B cell (primary cell): ENCODE data around the gene RHOG. TPM values are rescaled to one million over a fixed set of nuclear protein-coding genes. Genes with fewer than 3 reads are reported as not detected.

ENCODE experiments used
- ATAC-seq: fragments of 200-7000 bp; cut with Tn5 transposase; one replicate; pipeline ENCODE4 v1.10.0; 2021; ENCODE audit warnings: low read depth, mild to moderate bottlenecking, moderate number of reproducible peaks, moderate library complexity
- CTCF ChIA-PET: fragments of 350-600 bp; sonication (Branson Sonifier 250); formaldehyde crosslinking; loops from one replicate; lab custom pipeline; 2021; ENCODE audit warnings: antibody characterized with exemption, inconsistent platforms; lab: Charles Lee
- POLR2A ChIA-PET: fragments of 350-600 bp; sonication (Branson Sonifier 250); formaldehyde crosslinking; loops from one replicate; lab custom pipeline; 2021; ENCODE audit warnings: antibody characterized with exemption; lab: Charles Lee
- DNase-seq: peaks from one replicate; pipeline ENCODE4 v3.0.0; 2013
- H2AFZ ChIP-seq: 2 replicates; pipeline ENCODE4 v1.6.1; 2012; ENCODE audit warnings: mild to moderate bottlenecking, low read depth, low read length; ENCODE audit not compliant: insufficient read depth, poor library complexity, severe bottlenecking
- H3K27ac ChIP-seq, 2 donors: 1 replicate in 1 of 2; 2 replicates in 1 of 2; pipeline ENCODE4 v1.5.1; 2012 to 2013; ENCODE audit warnings: low read length in 2 of 2, mild to moderate bottlenecking in 2 of 2, moderate library complexity in 1 of 2
- H3K27me3 ChIP-seq, 4 experiments: fragments of 200-600 bp in 1 of 4; sonication (generic) in 1 of 4; replicated peaks in 1 of 4; 1 replicate in 2 of 4; 2 replicates in 2 of 4; pipeline versions ENCODE4 v1.6.1 to v1.7.0; 2013 to 2016; ENCODE audit warnings: low read length in 3 of 4, mild to moderate bottlenecking in 2 of 4, mixed read lengths in 1 of 4, moderate library complexity in 1 of 4; ENCODE audit not compliant: insufficient read depth in 4 of 4, control insufficient read depth in 3 of 4; ENCODE audit errors: control extremely low read depth in 1 of 4
- H3K36me3 ChIP-seq, 2 experiments: replicated peaks in 1 of 2; 1 replicate in 1 of 2; 2 replicates in 1 of 2; pipeline versions ENCODE4 v1.6.1 to v1.7.1; 2013; ENCODE audit warnings: low read length in 1 of 2; ENCODE audit not compliant: insufficient read depth in 2 of 2, control insufficient read depth in 1 of 2; ENCODE audit errors: control extremely low read depth in 1 of 2, extremely low read depth in 1 of 2
- H3K4me1 ChIP-seq, 2 donors: fragments of 200-600 bp in 1 of 2; sonication (generic) in 1 of 2; 1 replicate in 1 of 2; 2 replicates in 1 of 2; pipeline versions ENCODE4 v1.5.1 to v1.6.1; 2013 to 2017; ENCODE audit warnings: low read length in 2 of 2; ENCODE audit not compliant: control insufficient read depth in 2 of 2, insufficient read depth in 2 of 2
- H3K4me2 ChIP-seq: replicated peaks from 2 replicates; pipeline ENCODE3; 2012; ENCODE audit warnings: mild to moderate bottlenecking, low read depth, low read length; ENCODE audit not compliant: poor library complexity, severe bottlenecking
- H3K4me3 ChIP-seq, 5 experiments: fragments of 200-600 bp in 1 of 5; sonication (generic) in 1 of 5; 1 replicate in 3 of 5; 2 replicates in 2 of 5; pipeline versions ENCODE4 v1.5.1 to v1.7.0; 2011 to 2016; ENCODE audit warnings: low read length in 4 of 5, mild to moderate bottlenecking in 4 of 5, low read depth in 2 of 5, control low read depth in 1 of 5, moderate library complexity in 1 of 5; ENCODE audit not compliant: insufficient read depth in 1 of 5; ENCODE audit errors: control extremely low read depth in 1 of 5, extremely low read depth in 1 of 5
- H3K79me2 ChIP-seq: fragments of 200-600 bp; sonication (generic); one replicate; pipeline ENCODE4 v1.6.0; 2016; ENCODE audit warnings: low read length; ENCODE audit not compliant: control insufficient read depth, insufficient read depth
- H3K9ac ChIP-seq: fragments of 200-600 bp; sonication (generic); 2 replicates; pipeline ENCODE4 v1.6.1; 2017; ENCODE audit warnings: mild to moderate bottlenecking, low read length, moderate library complexity
- H3K9me3 ChIP-seq, 3 donors: one replicate each; pipeline versions ENCODE4 v1.6.1 to v1.7.1; 2013; ENCODE audit warnings: low read length in 2 of 3; ENCODE audit not compliant: control insufficient read depth in 2 of 3, insufficient read depth in 1 of 3; ENCODE audit errors: control extremely low read depth in 1 of 3
- H4K20me1 ChIP-seq: 2 replicates; pipeline ENCODE4 v1.6.0; 2012; ENCODE audit warnings: mild to moderate bottlenecking, low read length; ENCODE audit not compliant: insufficient read depth, control insufficient read depth, poor library complexity, severe bottlenecking
- H3K27ac Mint-ChIP-seq: one replicate; pipeline ENCODE4 v1.8.0; 2021; ENCODE audit warnings: mixed read lengths
- H3K27me3 Mint-ChIP-seq: one replicate; pipeline ENCODE4 v1.8.0; 2021; ENCODE audit warnings: mixed read lengths
- H3K4me1 Mint-ChIP-seq: one replicate; pipeline ENCODE4 v1.8.0; 2021; ENCODE audit warnings: mixed read lengths
- H3K4me3 Mint-ChIP-seq: one replicate; pipeline ENCODE4 v1.8.0; 2021; ENCODE audit warnings: mixed read lengths
- H3K9me3 Mint-ChIP-seq: one replicate; pipeline ENCODE4 v1.8.0; 2022; ENCODE audit warnings: mixed read lengths; ENCODE audit not compliant: insufficient read depth
- EZH2 ChIP-seq: IDR thresholded peaks from 2 replicates; pipeline ENCODE4 v1.6.1; 2012; ENCODE audit warnings: borderline replicate concordance, low read depth, mild to moderate bottlenecking, moderate library complexity, low read length; ENCODE audit not compliant: insufficient read depth, poor library complexity, severe bottlenecking
- whole genome bisulfite sequencing: methylation state at CpG from one replicate; pipeline ENCODE4 v1.1.5; 2013; ENCODE audit warnings: missing lambda C conversion rate; ENCODE audit not compliant: insufficient coverage; 5-methylcytosine and 5-hydroxymethylcytosine counted together
- intact Hi-C: fragments of 100-400 bp; cut with micrococcal nuclease; formaldehyde crosslinking; loops from one replicate; pipeline ENCODE4 v1.10.0; 2022
- polyA plus RNA-seq: library from polyadenylated mRNA; depleted of rRNA; stranded (reverse); fragments of >200 nt; gene quantifications from 2 replicates; pipeline ENCODE4 v1.2.3, GENCODE V29; 2012
- total RNA-seq, 2 donors: library from RNA; stranded (reverse); fragments of 120-200 nt in 1 of 2; gene quantifications; 1 replicate in 1 of 2; 2 replicates in 1 of 2; pipeline versions ENCODE4 v1.2.3 to v1.2.4, GENCODE V29; 2013 to 2022
- TF ChIP-seq, protein P1 (sequence below): fragments of 200-600 bp; IDR thresholded peaks from one replicate; pipeline ENCODE4 v1.8.0; 2022; ENCODE audit warnings: antibody characterized with exemption, mild to moderate bottlenecking

The RHOG gene
- total and polyA plus RNA-seq, 2 donors (not counting 1 experiment from before 2014, with no cell fraction given), result 102 to 141 TPM

DNA sequence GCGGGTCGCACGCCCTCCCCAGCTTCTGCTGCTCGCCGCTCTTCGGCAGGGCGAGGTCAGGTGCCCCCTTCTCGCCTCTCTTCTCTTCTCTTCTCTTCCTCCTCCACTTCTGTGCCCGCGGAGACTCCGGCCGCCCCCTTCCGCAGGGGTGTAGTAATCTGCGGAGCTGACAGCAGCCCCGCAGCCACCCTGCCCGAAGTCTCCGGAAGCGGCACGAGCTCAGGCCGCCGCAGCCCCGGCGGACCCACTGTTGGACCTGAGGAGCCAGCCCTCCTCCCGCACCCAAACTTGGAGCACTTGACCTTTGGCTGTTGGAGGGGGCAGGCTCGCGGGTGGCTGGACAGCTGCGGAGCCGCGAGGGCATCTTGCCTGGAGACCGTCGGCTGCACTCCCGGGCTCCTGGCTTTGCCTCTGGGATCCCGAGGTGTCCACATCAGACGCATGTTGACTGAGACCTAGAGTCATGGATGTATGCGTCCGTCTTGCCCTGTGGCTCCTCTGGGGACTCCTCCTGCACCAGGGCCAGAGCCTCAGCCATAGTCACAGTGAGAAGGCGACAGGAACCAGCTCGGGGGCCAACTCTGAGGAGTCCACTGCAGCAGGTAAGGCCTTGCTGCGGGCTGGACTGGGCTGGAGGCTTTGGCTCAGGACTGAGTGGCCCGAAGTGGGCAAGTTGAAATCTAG lies 15.2 kb upstream of the RHOG start:
- Histone ChIP-seq H3K9me3 (no peaks in the 10 kb centered on the region), H3K27ac (peak overlapping the region; percentile 70 to 99), H3K9ac (peak overlapping the region; percentile 89), H2AFZ (peak overlapping the region; percentile 90), H4K20me1 (peaks cover 39% of the 10 kb centered on the region), H3K4me3 (peak overlapping the region; percentile 78 to 93 (median 91)), H3K4me2 (peak overlapping the region; percentile 87), H3K27me3 (no peaks in the 10 kb centered on the region), H3K4me1 (peaks cover 68 to 71% of the 10 kb centered on the region in 2 donors), H3K79me2 (peaks cover 70% of the 10 kb centered on the region), H3K36me3 (peaks cover 0 to 2% of the 10 kb centered on the region in 2 experiments)
- H3K27me3 Mint-ChIP-seq, result no peaks in the 10 kb centered on the region
- no peak for TF ChIP-seq EZH2
- TF ChIP-seq, protein P1, sequence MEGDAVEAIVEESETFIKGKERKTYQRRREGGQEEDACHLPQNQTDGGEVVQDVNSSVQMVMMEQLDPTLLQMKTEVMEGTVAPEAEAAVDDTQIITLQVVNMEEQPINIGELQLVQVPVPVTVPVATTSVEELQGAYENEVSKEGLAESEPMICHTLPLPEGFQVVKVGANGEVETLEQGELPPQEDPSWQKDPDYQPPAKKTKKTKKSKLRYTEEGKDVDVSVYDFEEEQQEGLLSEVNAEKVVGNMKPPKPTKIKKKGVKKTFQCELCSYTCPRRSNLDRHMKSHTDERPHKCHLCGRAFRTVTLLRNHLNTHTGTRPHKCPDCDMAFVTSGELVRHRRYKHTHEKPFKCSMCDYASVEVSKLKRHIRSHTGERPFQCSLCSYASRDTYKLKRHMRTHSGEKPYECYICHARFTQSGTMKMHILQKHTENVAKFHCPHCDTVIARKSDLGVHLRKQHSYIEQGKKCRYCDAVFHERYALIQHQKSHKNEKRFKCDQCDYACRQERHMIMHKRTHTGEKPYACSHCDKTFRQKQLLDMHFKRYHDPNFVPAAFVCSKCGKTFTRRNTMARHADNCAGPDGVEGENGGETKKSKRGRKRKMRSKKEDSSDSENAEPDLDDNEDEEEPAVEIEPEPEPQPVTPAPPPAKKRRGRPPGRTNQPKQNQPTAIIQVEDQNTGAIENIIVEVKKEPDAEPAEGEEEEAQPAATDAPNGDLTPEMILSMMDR, result no peak
- intact Hi-C loops, result loop anchor here (1.0 to 5.0 kb wide), 3 partner anchors 24 to 479 kb away; partner anchors contain the start of gene ZNF195
- peak overlapping the region; percentile 97 for H3K27ac Mint-ChIP-seq
- DNase-seq, result peak; percentile 77
- H3K4me1 Mint-ChIP-seq, result peaks cover 69% of the 10 kb centered on the region
- peak overlapping the region; percentile 98 for H3K4me3 Mint-ChIP-seq
- ChIA-PET CTCF (interaction anchor here (1.2 to 36.8 kb wide), 31 partner anchors 9 to 231 kb away, joined by 3 to 819 read pairs (median 14); partner anchors contain the start of genes PGAP2, RHOG and STIM1), POLR2A (interaction anchor here (0.6 to 3.5 kb wide), 15 partner anchors 9 to 217 kb away, joined by 3 to 69 read pairs (median 13); partner anchors contain the start of gene RHOG)
- peak; percentile 4 for ATAC-seq
- WGBS, result under 1% methylated on average over 40 of the region's 40 CpGs
- no peaks in the 10 kb centered on the region for H3K9me3 Mint-ChIP-seq
